Ramos (cell line): ENCODE measurements around the gene UROC1.

ENCODE experiments used
- in situ Hi-C: fragments of 300-500 bp; cut with MboI; formaldehyde crosslinking; loops from one replicate; pipeline ENCODE4 v1.14.3; 2022; ENCODE audit warnings: low sequenced_read_pairs; ENCODE audit not compliant: unreplicated experiment

UROC1 gene

GRCh38 chr3:126517291-126517951 is at the start of gene UROC1:
UROC1 (minus strand) TSS chr3:126517773; CDS start chr3:126517719, 54 bp downstream.
- in situ Hi-C loops, result no loop called here

DNA sequence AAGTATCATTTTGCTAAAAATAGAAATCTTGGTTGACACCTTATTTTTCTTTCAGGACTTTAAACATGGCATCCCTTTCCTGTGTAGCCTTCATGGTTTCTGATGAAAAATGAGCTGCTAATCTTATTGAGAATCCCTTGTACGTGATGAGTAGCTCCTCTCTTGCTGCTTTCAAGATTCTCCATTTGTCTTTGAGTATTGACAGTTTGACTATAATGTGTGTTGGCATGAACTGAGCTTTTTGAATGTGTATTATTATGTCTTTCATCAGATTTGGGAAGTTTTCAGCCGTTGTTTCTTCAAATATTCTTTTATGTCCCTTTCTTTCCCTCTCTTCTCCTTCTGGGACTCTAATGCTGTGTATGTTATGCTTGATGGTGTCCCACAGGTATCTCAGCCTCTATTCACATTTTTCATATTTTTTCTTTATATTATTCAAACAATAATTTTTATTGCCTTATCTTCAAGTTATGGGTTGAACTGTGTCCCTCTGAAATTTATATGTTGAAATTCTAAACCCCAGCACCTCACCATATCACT is 45.2 kb upstream of the UROC1 start:
- in situ Hi-C loops, result no loop called here

DNA sequence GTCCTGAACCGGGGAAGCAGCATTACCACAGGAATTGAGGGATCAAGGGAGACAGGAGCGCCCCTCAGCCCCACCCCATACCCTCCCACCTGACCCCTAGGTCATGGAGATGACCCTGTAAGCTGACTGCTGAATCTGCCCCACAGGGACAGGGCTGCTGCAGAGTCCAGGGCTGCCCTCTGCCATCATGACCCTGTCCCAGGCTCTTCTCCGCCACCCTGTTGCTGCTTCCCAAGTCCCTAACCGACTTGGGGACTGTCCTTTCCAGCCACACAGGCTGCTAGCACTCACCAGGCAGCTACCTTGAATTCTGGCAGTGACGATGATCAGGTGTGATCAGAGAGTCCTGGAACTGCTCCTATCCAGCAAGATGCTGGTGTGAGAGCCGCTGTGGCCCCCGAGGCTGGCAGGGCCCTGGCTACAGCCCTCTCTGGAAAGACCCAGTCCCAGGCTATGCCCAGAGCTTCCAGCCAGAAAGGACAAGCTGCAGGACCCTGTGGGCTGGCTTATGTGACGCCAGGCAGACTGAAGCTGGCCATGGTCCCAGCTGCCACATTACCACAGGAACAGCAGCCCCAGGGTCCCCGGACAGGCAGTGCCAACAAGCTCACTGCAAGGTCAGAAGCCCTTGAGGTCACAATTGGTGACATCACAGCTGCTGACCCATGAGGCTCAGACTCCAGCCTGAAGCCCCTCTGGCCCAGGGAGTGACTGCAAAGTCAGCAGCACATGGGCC is 40.9 kb upstream of the UROC1 start, which contains the start of gene C3orf22:
Gene C3orf22 (minus strand): TSS at position 597 of the 736 bp plus-strand sequence. CDS start 5,542 bp downstream, outside the sequence.
- in situ Hi-C loops, result no loop called here

DNA sequence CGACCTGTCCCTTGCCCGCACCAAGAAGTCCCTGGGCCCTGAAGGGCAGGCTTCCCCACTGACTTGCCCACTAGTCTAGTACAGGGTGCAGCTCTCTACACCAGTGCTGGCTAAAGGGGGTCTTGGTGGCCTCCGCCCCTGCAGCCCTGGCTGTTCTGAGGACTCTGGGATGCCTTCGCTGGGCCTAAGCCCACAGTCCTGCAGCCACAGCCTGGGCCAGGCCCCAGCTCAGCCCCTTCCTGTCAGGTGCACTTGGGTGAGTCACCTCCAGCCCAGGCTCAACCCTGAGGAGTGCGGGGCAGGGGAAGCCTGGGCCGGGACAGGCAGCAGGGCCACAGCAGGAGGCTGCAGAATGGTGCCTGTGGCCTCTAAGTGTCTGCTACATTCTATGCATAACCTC is 40.2 kb upstream of the UROC1 start:
- in situ Hi-C loops, result no loop called here

DNA sequence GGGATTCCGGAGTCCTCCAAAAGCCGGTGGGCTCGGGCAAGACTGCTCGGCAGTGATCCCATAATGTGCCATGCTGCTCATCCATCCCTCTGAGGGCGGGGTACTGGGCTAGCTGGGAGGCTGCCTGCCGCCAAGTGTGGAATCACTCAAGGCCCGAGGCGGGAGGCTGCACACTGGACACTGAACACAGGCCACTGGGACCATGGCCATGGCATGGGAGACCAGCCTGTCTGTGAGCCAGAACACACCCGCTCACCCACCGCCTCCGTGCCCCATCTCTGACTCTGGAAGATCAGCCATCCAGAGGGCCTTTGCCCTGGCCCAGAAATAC is 39.8 kb upstream of the UROC1 start:
- in situ Hi-C loops, result no loop called here

DNA sequence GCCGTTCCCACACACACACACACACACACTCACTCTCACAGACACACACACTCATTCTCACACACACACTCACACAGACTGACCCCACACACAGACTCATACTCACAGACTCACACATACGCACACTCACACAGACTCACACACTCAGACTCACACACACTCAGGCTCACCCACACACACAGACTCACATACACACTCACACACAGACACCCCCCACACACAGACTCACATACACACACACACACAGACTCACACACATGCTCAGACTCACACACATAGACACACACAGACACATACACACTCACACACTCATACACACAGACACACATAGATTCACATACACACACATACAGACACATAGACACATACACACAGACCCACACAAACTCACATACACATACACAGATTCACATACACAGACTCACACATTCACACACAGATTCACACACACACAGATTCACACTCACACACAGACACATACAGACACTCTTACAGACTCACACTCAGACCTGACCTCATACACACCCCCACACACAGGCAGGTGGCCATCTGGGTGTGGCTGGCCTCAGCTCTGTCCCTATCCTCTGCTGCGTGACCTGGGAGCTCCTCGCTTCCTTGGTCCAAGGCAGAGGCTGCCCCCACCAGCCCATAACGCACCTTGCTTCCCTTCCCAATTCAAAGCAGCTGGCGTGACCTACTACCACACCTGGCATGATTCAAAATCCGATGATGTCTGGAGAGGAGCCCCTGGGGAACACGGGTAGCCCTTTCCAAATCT is 39.3 kb upstream of the UROC1 start:
- in situ Hi-C loops, result no loop called here

DNA sequence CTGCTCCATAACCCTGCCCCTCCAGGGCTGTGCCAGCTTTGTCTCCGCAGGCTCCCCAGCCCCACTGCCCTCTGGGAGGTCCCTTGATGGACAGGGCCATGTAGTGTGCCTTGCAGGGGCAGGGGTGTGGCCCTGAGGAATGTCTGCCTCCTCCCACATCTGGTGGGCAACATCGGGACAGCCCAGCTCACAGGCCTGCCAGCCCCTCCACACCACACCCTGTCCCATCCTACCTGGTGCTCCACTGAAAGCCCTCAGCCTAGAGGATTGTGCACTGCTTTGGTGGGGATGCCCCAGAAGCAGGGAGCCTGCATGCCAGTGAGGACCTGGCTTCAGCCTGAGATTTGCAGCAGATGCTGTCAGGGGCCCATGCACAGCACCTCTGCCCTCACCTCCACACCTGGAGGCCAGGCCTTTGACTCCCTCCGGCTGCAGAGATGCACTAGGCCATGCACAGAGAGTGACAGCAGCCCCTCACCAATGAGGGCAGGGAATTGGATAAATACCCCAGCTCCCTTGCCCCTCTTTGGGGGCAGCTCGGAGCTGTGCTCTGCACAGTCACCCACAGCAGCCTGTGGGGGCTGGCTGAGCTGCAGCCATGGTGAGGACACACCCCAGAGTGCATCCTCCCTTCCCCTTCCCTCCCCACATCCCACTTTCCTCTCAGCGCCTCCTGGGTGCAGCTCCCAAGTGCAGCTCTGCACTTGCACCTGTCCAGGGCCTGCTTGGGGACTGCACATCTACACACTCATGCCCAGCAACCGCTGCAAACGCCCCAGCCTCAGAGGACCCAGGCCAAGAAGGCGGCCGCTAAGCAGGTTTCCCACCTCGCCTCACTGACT is 38.4 kb upstream of the UROC1 start:
- in situ Hi-C loops, result no loop called here

DNA sequence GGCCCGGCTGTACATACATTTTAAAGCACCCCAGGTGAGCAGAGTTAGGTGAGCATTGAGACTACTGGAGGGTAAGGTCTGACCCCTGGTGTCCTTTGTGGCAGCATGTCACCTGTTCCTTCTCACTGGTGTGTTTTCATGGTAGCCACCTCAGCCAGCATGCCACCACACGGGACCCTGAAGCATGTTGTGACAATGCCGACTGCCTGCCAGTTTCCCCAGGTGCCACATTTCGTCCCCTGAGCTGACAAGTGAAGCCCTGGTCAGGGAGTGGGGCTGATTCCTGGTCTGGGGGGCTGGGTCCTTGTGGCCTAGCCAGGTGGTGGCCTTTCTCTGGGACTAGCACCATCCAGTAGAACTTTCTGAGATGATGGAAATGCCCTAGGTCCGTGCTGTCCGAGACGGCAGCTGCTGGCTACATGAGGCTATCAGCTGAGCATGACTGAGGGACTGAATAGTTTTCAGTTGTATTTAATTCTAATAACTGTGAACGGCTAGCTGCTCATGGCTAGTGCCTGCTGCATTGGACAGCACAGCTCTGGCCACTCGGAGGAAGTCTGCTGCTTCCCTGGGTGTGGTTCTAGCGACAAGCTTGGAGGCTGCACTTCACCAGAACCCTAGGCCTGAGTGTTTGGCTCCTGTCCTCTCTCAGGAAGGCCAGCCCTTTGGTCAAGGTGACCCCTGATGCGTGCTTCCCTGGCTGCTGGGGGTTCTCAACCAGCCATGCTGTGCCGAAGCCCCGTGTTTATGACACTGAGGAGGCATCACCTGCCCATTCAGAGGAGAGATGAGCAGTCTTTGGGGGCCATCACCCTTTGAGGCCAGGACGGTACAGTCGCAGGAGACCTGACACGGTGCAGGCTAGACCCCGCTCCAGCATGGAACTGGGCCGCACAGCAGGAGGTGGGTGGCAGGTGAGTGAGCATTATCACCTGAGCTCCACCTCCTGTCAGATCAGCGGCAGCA is 37.3 kb upstream of the UROC1 start:
- in situ Hi-C loops, result no loop called here

DNA sequence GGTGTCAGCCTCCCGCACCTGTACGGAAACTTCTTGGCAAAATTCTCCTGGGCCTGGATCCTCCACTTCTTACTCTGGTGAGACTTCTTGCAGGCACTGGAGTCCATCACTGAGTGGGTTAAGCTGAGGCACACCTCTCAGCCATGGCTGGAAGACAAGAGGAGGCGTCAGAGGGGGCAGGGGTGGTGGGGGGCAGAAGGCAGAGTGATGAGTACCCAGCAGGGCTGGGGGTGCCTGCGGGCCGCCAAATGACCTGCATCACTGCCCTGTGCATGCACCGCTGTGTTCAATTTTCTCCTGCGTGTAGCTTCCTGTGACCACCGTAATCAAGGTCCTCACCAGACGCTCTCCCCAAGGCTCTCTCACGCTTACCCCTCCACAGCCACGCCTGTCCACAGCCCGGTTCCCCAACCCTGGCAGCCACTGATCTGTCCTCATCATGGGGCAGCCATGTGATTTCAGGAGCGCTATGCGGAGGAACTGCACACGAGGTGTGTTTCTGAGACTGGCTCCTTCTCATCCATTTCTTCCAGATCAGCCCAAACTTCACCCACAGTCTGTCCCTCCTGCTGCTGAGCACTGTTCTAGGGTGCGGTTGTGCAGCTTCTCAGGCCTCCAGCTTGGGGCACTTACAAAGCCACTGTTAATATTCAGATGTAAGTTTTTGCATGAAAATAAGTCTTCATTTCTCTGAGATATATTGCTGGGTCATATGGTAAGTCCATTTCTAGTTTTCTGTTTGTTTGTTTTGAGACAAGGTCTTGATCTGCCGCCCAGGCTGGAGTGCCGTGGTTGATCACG is 35.9 kb upstream of the UROC1 start:
- in situ Hi-C loops, result no loop called here

DNA sequence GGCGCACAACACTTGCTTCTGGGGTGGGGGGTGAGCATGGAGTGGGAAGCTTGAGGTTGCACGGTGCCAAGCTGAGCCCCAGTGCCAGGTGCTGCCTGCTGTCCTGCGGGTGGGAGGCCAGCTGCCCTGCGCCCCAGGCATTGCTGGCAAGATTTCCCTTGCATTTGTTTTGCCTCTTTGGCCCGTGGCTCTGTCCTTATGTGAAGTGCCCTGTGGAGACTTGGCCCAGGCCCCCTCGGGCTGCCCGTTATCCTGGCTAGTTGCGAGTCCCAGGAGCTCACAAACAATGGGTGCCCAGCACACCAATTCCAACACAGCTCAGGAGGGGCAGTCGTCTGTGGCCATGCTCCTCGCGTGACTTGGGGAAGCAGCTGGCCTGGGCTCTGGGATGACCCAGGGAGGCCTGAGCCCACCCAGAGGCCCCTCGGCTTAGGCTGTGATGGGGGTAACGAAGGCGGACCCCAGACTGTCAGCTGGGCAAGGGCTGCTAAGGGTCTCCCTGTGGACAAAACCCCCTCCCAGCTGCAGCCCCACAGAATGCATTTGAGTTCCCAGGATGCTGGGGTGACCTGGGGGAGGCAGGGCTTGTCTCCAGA is 35.2 kb upstream of the UROC1 start:
- in situ Hi-C loops, result no loop called here

DNA sequence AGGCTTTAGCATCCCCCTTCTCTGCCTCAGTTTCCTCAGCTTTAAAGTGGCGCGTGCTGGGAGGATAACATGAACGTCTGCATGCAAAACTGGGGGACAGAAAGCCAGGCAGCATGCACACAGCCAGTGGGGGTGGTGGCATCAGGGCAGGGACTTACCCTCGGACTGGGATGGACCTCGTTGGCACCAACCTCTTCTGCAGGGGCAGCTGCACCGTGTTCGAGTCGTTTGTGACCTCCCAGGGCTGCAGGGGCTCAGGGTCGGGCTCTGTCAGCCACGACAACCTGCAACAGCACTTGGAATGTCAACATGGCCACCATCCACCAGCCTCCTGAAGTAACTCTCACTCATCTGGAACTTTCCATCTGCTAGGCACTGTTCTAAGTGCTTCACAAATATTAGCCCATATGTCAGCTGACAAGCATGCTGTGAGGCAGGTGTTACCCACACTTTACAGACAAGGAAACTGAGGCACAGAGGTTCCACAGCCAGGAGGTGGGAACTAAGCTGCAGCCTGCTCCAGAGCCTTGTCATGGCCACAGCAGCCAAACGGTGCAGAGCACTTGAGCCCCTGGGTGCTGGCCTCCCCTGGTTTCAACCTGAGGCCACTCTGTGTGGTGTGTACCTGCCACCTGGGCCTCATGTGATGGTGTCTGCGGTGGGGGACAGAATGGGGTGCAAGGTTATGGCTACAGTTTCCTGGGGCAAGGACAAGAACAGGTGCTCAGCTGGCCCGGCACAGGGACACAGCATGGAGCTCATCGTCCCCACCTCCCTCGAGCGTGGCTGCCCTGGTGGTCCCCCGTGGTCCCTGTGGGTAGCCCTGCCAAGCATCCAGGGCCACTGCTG is 34.5 kb upstream of the UROC1 start:
- in situ Hi-C loops, result no loop called here

- in situ Hi-C loops, result no loop called here
Measured at GRCh38 chr3:126551121-126551838, 33.7 kb upstream of the UROC1 start.

- in situ Hi-C loops, result no loop called here
Measured at GRCh38 chr3:126550488-126551051, 33.0 kb upstream of the UROC1 start.

GRCh38 chr3:126549861-126550487 is 32.4 kb upstream of the UROC1 start:
- in situ Hi-C loops, result no loop called here
